DMS53 (cell line): ENCODE results near the gene ABHD17C.

Experiments used
- DNase-seq: peaks from one replicate; lab custom pipeline; 2025; lab: John Stamatoyannopoulos, UW

Gene ABHD17C

GRCh38 chr15:80788536-80788935 lies 93.4 kb downstream of the ABHD17C start:
- no peak for DNase-seq

GRCh38 chr15:80789296-80789695 lies 94.2 kb downstream of the ABHD17C start:
- DNase-seq = no peak

- DNase-seq = no peak
These were observed 94.7 kb downstream of the ABHD17C start for GRCh38 chr15:80789796-80790195.

- no peak for DNase-seq
These were observed 95.1 kb downstream of the ABHD17C start for GRCh38 chr15:80790236-80790635.

- no peak for DNase-seq
These were observed 95.9 kb downstream of the ABHD17C start for GRCh38 chr15:80791004-80791403.

GRCh38 chr15:80796407-80796806 lies 101.3 kb downstream of the ABHD17C start:
- no peak for DNase-seq

- no peak for DNase-seq
These were observed 103.8 kb downstream of the ABHD17C start for GRCh38 chr15:80798911-80799310.

- no peak for DNase-seq
These were observed 105.0 kb downstream of the ABHD17C start for GRCh38 chr15:80800067-80800466.

- no peak for DNase-seq
These were observed 107.0 kb downstream of the ABHD17C start for GRCh38 chr15:80801891-80802680.

- DNase-seq = no peak
These were observed 108.7 kb downstream of the ABHD17C start for GRCh38 chr15:80803580-80804525.

GRCh38 chr15:80804970-80805495 lies 109.9 kb downstream of the ABHD17C start:
- peak; percentile 90 for DNase-seq
